OCI-LY7 (cell line): Measurements from ENCODE around the gene RPL18. TPM values are rescaled to one million over a fixed set of nuclear protein-coding genes. Genes with fewer than 3 reads are reported as not detected.

ENCODE experiments used
- BruUV-seq: library from RNA; stranded (reverse); fragments of 400-500 nt; replicated peaks from 2 replicates; lab custom pipeline; 2021; lab: Mats Ljungman, UMichigan
- CTCF ChIA-PET: fragments of 300-600 bp; sonication (Branson Sonifier 250); formaldehyde crosslinking; loops from one replicate; lab custom pipeline; 2022; ENCODE audit warnings: antibody characterized with exemption; ENCODE audit not compliant: unreplicated experiment; lab: Charles Lee
- POLR2A ChIA-PET: fragments of 300-600 bp; sonication (Branson Sonifier 250); formaldehyde crosslinking; loops from one replicate; lab custom pipeline; 2022; ENCODE audit warnings: antibody characterized with exemption; lab: Charles Lee
- DNase-seq: peaks from one replicate; pipeline ENCODE4 v3.0.0-alpha.2; 2015; ENCODE audit warnings: low spot score
- H2AFZ ChIP-seq: fragments of 200-600 bp; sonication (generic), shearing (Covaris generic); 2 replicates; pipeline ENCODE4 v1.6.1; 2014; ENCODE audit warnings: mild to moderate bottlenecking, antibody characterized with exemption, low read length, moderate library complexity
- H3K27ac ChIP-seq: fragments of 200-600 bp; sonication (generic); 2 replicates; pipeline ENCODE4 v1.5.1; 2014; ENCODE audit warnings: mixed run types, low read depth, mild to moderate bottlenecking, moderate library complexity, low read length, inconsistent platforms; ENCODE audit not compliant: poor library complexity, severe bottlenecking
- H3K36me3 ChIP-seq: fragments of 200-600 bp; sonication (generic); 2 replicates; pipeline ENCODE4 v1.6.1; 2014; ENCODE audit warnings: mild to moderate bottlenecking, antibody characterized with exemption, low read length, moderate library complexity, mixed read lengths; ENCODE audit not compliant: insufficient read depth
- H3K4me1 ChIP-seq: fragments of 200-600 bp; sonication (generic); 2 replicates; pipeline ENCODE4 v1.5.1; 2014; ENCODE audit warnings: mild to moderate bottlenecking, low read length; ENCODE audit not compliant: insufficient read depth, poor library complexity, severe bottlenecking
- H3K4me2 ChIP-seq: fragments of 200-600 bp; sonication (generic); 2 replicates; pipeline ENCODE4 v1.6.1; 2014; ENCODE audit warnings: mild to moderate bottlenecking, low read length
- H3K4me3 ChIP-seq: fragments of 200-600 bp; sonication (generic); 2 replicates; pipeline ENCODE4 v1.5.1; 2014; ENCODE audit warnings: mild to moderate bottlenecking, low read depth, low read length; ENCODE audit not compliant: poor library complexity, severe bottlenecking
- H3K79me2 ChIP-seq: fragments of 200-600 bp; sonication (generic); 2 replicates; pipeline ENCODE4 v1.6.1; 2016; ENCODE audit warnings: low read depth, mild to moderate bottlenecking, low read length, moderate library complexity, mixed read lengths; ENCODE audit not compliant: insufficient read depth
- H3K9me2 ChIP-seq: fragments of 200-600 bp; sonication (generic); 2 replicates; pipeline ENCODE4 v1.6.1; 2016; ENCODE audit warnings: mild to moderate bottlenecking, low read length, mixed read lengths; ENCODE audit not compliant: insufficient read depth
- H3K9me3 ChIP-seq: fragments of 200-600 bp; sonication (generic); 2 replicates; pipeline ENCODE4 v1.6.1; 2014; ENCODE audit warnings: mild to moderate bottlenecking, mixed run types, low read length, mixed read lengths
- H4K20me1 ChIP-seq: fragments of 200-600 bp; sonication (generic); 2 replicates; pipeline ENCODE4 v1.6.1; 2014; ENCODE audit warnings: mild to moderate bottlenecking, antibody characterized with exemption, low read length, moderate library complexity, mixed read lengths; ENCODE audit not compliant: insufficient read depth
- EZH2phosphoT487 ChIP-seq: fragments of 200-600 bp; sonication (generic); IDR thresholded peaks from 2 replicates; pipeline ENCODE4 v1.6.1; 2018; ENCODE audit warnings: low read depth, borderline replicate concordance, mild to moderate bottlenecking, mixed run types, antibody characterized with exemption, low read length, moderate library complexity, mixed read lengths
- intact Hi-C: fragments of 100-400 bp; cut with micrococcal nuclease; formaldehyde crosslinking; loops from one replicate; pipeline ENCODE4 v1.10.0; 2022; ENCODE audit not compliant: unreplicated experiment
- total RNA-seq, 2 experiments: library from RNA; depleted of rRNA in 1 of 2; stranded (reverse); fragments of >200 nt in 1 of 2; shearing (Covaris generic) in 1 of 2; gene quantifications; 2 replicates each; pipeline ENCODE4 v1.2.3, GENCODE V29; 2014 to 2022
- TF ChIP-seq, protein P1 (sequence below): fragments of 200-600 bp; sonication (generic); conservative IDR thresholded peaks from 2 replicates; pipeline ENCODE4 v1.5.1; 2014; ENCODE audit warnings: mild to moderate bottlenecking, antibody characterized with exemption, low read length, moderate library complexity, mixed read lengths

RPL18 gene
- total RNA-seq, 2 experiments from 2014 or later = 1,333 to 5,064 TPM

DNA sequence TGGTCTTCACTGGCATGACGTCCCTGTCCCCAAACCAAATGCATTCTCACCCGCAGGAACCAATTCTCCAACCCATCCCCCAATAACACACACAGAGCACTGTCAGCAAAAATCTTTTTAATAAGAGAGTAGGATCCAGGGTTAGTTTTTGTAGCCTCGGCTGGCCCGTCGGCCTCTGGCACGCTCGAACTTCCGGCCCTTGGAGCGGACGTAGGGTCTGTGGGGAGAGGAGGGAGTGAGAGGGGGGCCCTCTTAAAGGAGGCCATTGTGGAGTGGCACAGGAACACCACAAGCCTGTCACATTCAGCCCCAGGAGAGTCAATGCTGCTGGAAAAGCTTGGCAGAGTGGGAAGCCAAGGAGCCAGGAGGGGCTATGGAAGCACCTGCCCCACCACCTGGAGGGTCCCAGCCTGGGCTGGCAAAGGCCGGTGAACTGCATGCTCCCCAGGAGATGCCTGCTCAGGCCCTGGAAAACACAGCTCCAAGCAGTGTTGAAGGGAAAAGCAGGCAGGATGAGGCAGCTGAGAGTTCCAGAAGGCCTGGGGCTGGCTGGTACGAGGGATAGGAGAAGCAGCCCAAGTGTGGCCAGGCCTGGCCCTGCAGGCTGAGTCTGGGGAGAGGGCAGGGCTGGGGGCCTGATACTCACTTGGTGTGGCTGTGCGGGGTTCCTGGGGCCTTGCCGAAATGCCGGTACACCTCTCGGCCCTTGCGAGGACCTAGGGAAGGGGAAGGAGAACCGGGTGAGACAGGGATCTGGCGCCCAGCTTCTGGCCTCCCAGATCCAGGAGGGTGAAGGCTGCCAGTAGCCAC lies 3.5 kb downstream of the RPL18 start:
- peak overlapping the region; percentile 93 for H3K4me2 ChIP-seq
- H3K36me3 ChIP-seq = peaks cover 74% of the 10 kb centered on the region
- ChIA-PET CTCF (no interaction called here), POLR2A (no interaction called here)
- peak overlapping the region; percentile 88 for H3K4me3 ChIP-seq
- no peak for DNase-seq
- H3K9me2 ChIP-seq = no peaks in the 10 kb centered on the region
- peak overlapping the region; percentile 42 for H3K27ac ChIP-seq
- H3K79me2 ChIP-seq = peaks cover 40% of the 10 kb centered on the region
- no peak for TF ChIP-seq EZH2phosphoT487
- TF ChIP-seq, protein P1, sequence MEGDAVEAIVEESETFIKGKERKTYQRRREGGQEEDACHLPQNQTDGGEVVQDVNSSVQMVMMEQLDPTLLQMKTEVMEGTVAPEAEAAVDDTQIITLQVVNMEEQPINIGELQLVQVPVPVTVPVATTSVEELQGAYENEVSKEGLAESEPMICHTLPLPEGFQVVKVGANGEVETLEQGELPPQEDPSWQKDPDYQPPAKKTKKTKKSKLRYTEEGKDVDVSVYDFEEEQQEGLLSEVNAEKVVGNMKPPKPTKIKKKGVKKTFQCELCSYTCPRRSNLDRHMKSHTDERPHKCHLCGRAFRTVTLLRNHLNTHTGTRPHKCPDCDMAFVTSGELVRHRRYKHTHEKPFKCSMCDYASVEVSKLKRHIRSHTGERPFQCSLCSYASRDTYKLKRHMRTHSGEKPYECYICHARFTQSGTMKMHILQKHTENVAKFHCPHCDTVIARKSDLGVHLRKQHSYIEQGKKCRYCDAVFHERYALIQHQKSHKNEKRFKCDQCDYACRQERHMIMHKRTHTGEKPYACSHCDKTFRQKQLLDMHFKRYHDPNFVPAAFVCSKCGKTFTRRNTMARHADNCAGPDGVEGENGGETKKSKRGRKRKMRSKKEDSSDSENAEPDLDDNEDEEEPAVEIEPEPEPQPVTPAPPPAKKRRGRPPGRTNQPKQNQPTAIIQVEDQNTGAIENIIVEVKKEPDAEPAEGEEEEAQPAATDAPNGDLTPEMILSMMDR = no peak
- no peak overlapping the region for H2AFZ ChIP-seq
- H3K4me1 ChIP-seq = peaks cover 41% of the 10 kb centered on the region
- H3K9me3 ChIP-seq = no peaks in the 10 kb centered on the region
- intact Hi-C loops = no loop called here
- BruUV-seq = no TSS peak
- H4K20me1 ChIP-seq = peaks cover 27% of the 10 kb centered on the region

DNA sequence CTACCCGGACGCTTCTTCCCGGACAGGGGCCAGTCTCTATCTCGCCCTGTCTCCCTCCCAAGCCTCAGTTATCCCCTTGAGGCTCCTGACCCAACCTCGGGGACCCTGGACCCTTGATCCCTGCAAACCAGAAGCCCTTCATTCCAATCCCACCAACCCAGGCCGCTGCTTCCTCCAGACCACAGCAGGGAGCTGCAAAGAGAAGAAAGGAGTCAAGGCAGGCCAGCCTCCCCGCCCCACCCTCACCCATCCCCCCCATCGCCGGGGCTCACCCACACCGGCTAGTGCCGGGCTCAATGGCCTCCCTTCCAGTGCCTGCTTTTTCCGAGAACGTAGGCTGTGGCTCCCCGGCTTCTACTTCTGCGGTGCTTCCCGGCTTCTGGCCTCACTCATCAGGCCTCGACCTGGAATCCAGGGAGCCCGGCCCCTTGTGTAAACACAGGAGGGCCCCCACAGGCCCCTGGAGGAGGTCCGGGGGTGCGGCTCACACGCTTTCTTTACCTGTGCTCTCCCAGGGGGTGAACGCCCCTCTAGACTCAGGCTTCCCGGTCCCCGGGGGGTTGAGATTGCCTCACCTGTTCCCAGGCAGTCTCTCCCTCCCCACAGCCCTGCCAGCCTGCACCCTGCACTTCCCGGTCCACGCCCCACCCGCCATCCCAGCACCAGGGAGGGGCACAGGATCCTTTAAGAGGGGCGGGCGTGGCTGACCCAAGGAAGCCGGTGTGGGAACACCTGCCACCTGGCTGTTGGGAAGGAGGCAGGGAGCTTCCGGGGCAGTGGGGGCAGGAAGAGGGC lies 4.3 kb downstream of the RPL18 start, which contains the start of gene FAM83E:
FAM83E (minus strand) TSS at position 641 of the 795 bp plus-strand sequence. CDS start 1,704 bp downstream, outside the sequence.
- DNase-seq = no peak
- Histone ChIP-seq H3K36me3 (peaks cover 79% of the 10 kb centered on the region), H3K27ac (peak within 1 kb of the TSS; percentile 42), H4K20me1 (peaks cover 27% of the 10 kb centered on the region), H3K4me2 (peak within 1 kb of the TSS; percentile 93), H3K4me1 (peaks cover 34% of the 10 kb centered on the region), H2AFZ (no peak within 1 kb of the TSS), H3K4me3 (peak within 1 kb of the TSS; percentile 88), H3K9me3 (no peaks in the 10 kb centered on the region), H3K9me2 (no peaks in the 10 kb centered on the region), H3K79me2 (peaks cover 32% of the 10 kb centered on the region)
- TF ChIP-seq, protein P1 = no peak
- no peak for TF ChIP-seq EZH2phosphoT487
- BruUV-seq = no TSS peak
- CTCF ChIA-PET = no interaction called here
- POLR2A ChIA-PET = no interaction called here
- intact Hi-C loops = no loop called here
